ENCODE measurements around the gene ETS1.

ETS1 gene

GRCh38 chr11:128412847-128413791, 174.2 kb downstream of the ETS1 start:
- H3K4me3 ChIP-seq (ENCODE audit: low read depth, low read length) = no peak overlapping the region
- TF ChIP-seq POLR2A (IDR thresholded peaks at IDR 0.05; ENCODE audit: extremely low read depth, insufficient read length) (no peak), CTCF (IDR thresholded peaks at IDR 0.05; ENCODE audit: low read depth, low read length) (no peak), MAX (IDR thresholded peaks at IDR 0.05; ENCODE audit: low read depth, low read length) (no peak), MYC (IDR thresholded peaks at IDR 0.05; ENCODE audit: low read depth, low read length) (no peak)
- DNase-seq (ENCODE audit: low read depth) = no peak

GRCh38 chr11:128411812-128412211, 175.5 kb downstream of the ETS1 start:
- no peak for TF ChIP-seq MYC (IDR thresholded peaks at IDR 0.05; ENCODE audit: low read depth, low read length)
- no peak for TF ChIP-seq CTCF (IDR thresholded peaks at IDR 0.05; ENCODE audit: low read depth, low read length)
- TF ChIP-seq POLR2A (IDR thresholded peaks at IDR 0.05; ENCODE audit: extremely low read depth, insufficient read length) = no peak
- no peak for TF ChIP-seq MAX (IDR thresholded peaks at IDR 0.05; ENCODE audit: low read depth, low read length)
- H3K4me3 ChIP-seq (ENCODE audit: low read depth, low read length) = no peak overlapping the region
- no peak for DNase-seq (ENCODE audit: low read depth)

- no peak for DNase-seq (ENCODE audit: low read depth)
- H3K4me3 ChIP-seq (ENCODE audit: low read depth, low read length) = no peak overlapping the region
- TF ChIP-seq CTCF (IDR thresholded peaks at IDR 0.05; ENCODE audit: low read depth, low read length) = no peak
- TF ChIP-seq MAX (IDR thresholded peaks at IDR 0.05; ENCODE audit: low read depth, low read length) = no peak
- TF ChIP-seq MYC (IDR thresholded peaks at IDR 0.05; ENCODE audit: low read depth, low read length) = no peak
- TF ChIP-seq POLR2A (IDR thresholded peaks at IDR 0.05; ENCODE audit: extremely low read depth, insufficient read length) = no peak
Observed at GRCh38 chr11:128411150-128411549, 176.2 kb downstream of the ETS1 start.

GRCh38 chr11:128409476-128409875, 177.9 kb downstream of the ETS1 start:
- no peak overlapping the region for H3K4me3 ChIP-seq (ENCODE audit: low read depth, low read length)
- DNase-seq (ENCODE audit: low read depth) = no peak
- no peak for TF ChIP-seq MAX (IDR thresholded peaks at IDR 0.05; ENCODE audit: low read depth, low read length)
- no peak for TF ChIP-seq CTCF (IDR thresholded peaks at IDR 0.05; ENCODE audit: low read depth, low read length)
- TF ChIP-seq MYC (IDR thresholded peaks at IDR 0.05; ENCODE audit: low read depth, low read length) = no peak
- TF ChIP-seq POLR2A (IDR thresholded peaks at IDR 0.05; ENCODE audit: extremely low read depth, insufficient read length) = no peak
